Left cardiac atrium (tissue), 4 donors: ENCODE measurements around the gene KRTAP16-1. TPM values are rescaled to one million over a fixed set of nuclear protein-coding genes. Genes with fewer than 3 reads are reported as not detected.
"Not testable (repeated sequence)": the region's sequence is repeated elsewhere in the genome, so short reads cannot be mapped to it uniquely, and the experiment has no call there.

ENCODE experiments used
- ATAC-seq, 2 donors: fragments of 200-7000 bp; cut with Tn5 transposase; one replicate each; pipeline ENCODE4 v1.9.1; 2020; ENCODE audit warnings: mild to moderate bottlenecking in 2 of 2, moderate library complexity in 2 of 2
- DNase-seq: peaks from one replicate; pipeline ENCODE4 v3.0.0-alpha.2; 2020
- intact Hi-C, 2 donors: fragments of 100-400 bp; cut with DNase I; formaldehyde crosslinking; loops; one replicate each; pipeline versions ENCODE4 v1.14.1 to v1.15.1; 2022 to 2023
- total RNA-seq, 2 donors: library from RNA; stranded (reverse); fragmentation: NEBNext Ultra II Directional; extraction: Animal tissue kit (Norgen Biotek cat#: 25700); gene quantifications; one replicate each; pipeline ENCODE4 v1.2.1, GENCODE V29; 2021
- donor health status: DM: no; HTN: yes; CAD: no.
- donor health status: DM: no; HTN: yes; CAD: no; lungs with severe emphysema.
- donor health status: DM: yes; HTN: yes; CAD: no.
- donor health status: Dilated cardiomyopathy.

The KRTAP16-1 gene
- total RNA-seq, 2 donors from 2014 or later: not detected

- intact Hi-C loops: no loop called here
- ATAC-seq: peak; percentile 75 to 89
- peak; percentile 40 for DNase-seq
Observed at GRCh38 chr17:41308251-41308917, 725 bp downstream of the KRTAP16-1 start.

- intact Hi-C loops: no loop called here
- ATAC-seq (peak in 1 of 2 donors; percentile 39), DNase-seq (no peak)
Observed at GRCh38 chr17:41307647-41308046, 1.5 kb downstream of the KRTAP16-1 start.

GRCh38 chr17:41304091-41304490 is 5.0 kb downstream of the KRTAP16-1 start:
- DNase-seq (no peak), ATAC-seq (no peak)
- intact Hi-C loops: no loop called here

GRCh38 chr17:41302981-41303380 is 6.1 kb downstream of the KRTAP16-1 start:
- no peak for DNase-seq
- intact Hi-C loops: no loop called here
- no peak for ATAC-seq

- DNase-seq (peak; percentile 44), ATAC-seq (peak; percentile 87 to 95)
- intact Hi-C loops: no loop called here
Observed at GRCh38 chr17:41301916-41302901, 6.9 kb downstream of the KRTAP16-1 start, which contains the start of gene KRTAP29-1. TSS of gene KRTAP29-1 (minus strand) at chr17:41302851. CDS start at chr17:41302851, 0 bp downstream.

GRCh38 chr17:41301204-41301790 is 7.8 kb downstream of the KRTAP16-1 start:
- intact Hi-C loops: no loop called here
- DNase-seq (no peak), ATAC-seq (no peak)

GRCh38 chr17:41298458-41299135 is 10.5 kb downstream of the KRTAP16-1 start:
- intact Hi-C loops: no loop called here
- DNase-seq (no peak), ATAC-seq (no peak)

- intact Hi-C loops: no loop called here
Observed at GRCh38 chr17:41296846-41297245, 12.3 kb downstream of the KRTAP16-1 start.

GRCh38 chr17:41294016-41294415 is 15.1 kb downstream of the KRTAP16-1 start:
- intact Hi-C loops: no loop called here
- DNase-seq (no peak), ATAC-seq (no peak)

More at GRCh38 chr17:41296846-41297245, 12.3 kb downstream of the KRTAP16-1 start:
- DNase-seq (no peak), ATAC-seq (no peak)

- ATAC-seq (no peak), DNase-seq (no peak)
- intact Hi-C loops: no loop called here
Observed at GRCh38 chr17:41287050-41287449, 22.1 kb downstream of the KRTAP16-1 start.

- ATAC-seq (no peak), DNase-seq (no peak)
- intact Hi-C loops: no loop called here
Observed at GRCh38 chr17:41284546-41284945, 24.6 kb downstream of the KRTAP16-1 start.

GRCh38 chr17:41284043-41284442 is 25.1 kb downstream of the KRTAP16-1 start:
- DNase-seq (no peak), ATAC-seq (no peak)
- intact Hi-C loops: no loop called here

GRCh38 chr17:41278176-41278955 is 30.7 kb downstream of the KRTAP16-1 start:
- ATAC-seq: no peak
- DNase-seq: no peak
- intact Hi-C loops: no loop called here

- DNase-seq, intact Hi-C loops, ATAC-seq: not testable (repeated sequence)
Observed at GRCh38 chr17:41275648-41276190, 33.4 kb downstream of the KRTAP16-1 start, which contains the start of gene KRTAP9-7. TSS of gene KRTAP9-7 (plus strand) at chr17:41275698. CDS start at chr17:41275698, 0 bp downstream.

- no peak for DNase-seq
- no peak for ATAC-seq
- intact Hi-C loops: no loop called here
Observed at GRCh38 chr17:41271858-41272257, 37.3 kb downstream of the KRTAP16-1 start.

- ATAC-seq, DNase-seq, intact Hi-C loops: not testable (repeated sequence)
Observed at GRCh38 chr17:41271323-41271722, 37.8 kb downstream of the KRTAP16-1 start.

- DNase-seq: no peak
- intact Hi-C loops: no loop called here
- no peak for ATAC-seq
Observed at GRCh38 chr17:41267711-41268110, 41.4 kb downstream of the KRTAP16-1 start.

GRCh38 chr17:41265078-41265477 is 44.0 kb downstream of the KRTAP16-1 start, which contains the start of gene KRTAP9-6:
TSS of gene KRTAP9-6 (plus strand) at chr17:41265378. CDS start at chr17:41265378, 0 bp downstream.
- ATAC-seq (no peak), DNase-seq (no peak)
- intact Hi-C loops: no loop called here
